DMS79 treated with DMSO at 0.1 percent for 48 hours (cell line): ENCODE measurements around the gene TMEM59.

ENCODE experiments used
- DNase-seq: peaks from one replicate; lab custom pipeline; 2025; lab: John Stamatoyannopoulos, UW

Gene TMEM59

DNA sequence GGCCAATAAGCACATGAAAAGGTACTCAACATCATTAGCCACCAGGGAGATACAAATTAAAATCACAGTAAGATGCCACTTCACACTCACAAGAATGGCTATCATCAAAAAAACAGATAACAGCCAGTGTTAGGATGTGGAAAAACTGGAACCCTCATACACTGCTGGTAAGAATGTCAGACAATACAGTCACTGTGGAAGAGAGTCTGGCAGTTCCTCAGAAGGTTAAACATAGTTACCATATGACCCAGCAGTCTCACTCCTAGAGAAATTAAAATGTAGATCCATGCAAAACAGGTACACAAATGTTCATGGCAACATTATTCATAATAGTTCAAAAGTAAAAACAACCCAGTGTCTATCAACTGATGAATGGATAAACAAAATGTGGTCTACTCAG, 68.3 kb downstream of the TMEM59 start:
- DNase-seq: no peak

DNA sequence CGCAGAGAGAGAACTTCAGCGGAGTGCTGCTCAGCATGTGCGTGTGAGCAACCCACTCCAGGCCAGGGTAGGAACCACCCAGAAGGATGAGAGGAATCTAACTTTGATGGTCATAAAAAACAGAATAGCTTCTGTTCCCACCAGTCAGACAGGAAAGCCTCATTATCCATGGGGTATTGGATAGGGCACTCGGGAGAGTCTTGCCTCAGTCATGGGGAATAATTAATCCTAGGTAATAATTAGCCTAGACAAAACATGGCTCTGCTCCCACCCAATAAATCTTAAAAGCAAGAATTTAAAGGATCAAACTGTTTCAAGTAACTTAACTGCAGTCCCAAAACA, 70.3 kb downstream of the TMEM59 start:
- no peak for DNase-seq

DNA sequence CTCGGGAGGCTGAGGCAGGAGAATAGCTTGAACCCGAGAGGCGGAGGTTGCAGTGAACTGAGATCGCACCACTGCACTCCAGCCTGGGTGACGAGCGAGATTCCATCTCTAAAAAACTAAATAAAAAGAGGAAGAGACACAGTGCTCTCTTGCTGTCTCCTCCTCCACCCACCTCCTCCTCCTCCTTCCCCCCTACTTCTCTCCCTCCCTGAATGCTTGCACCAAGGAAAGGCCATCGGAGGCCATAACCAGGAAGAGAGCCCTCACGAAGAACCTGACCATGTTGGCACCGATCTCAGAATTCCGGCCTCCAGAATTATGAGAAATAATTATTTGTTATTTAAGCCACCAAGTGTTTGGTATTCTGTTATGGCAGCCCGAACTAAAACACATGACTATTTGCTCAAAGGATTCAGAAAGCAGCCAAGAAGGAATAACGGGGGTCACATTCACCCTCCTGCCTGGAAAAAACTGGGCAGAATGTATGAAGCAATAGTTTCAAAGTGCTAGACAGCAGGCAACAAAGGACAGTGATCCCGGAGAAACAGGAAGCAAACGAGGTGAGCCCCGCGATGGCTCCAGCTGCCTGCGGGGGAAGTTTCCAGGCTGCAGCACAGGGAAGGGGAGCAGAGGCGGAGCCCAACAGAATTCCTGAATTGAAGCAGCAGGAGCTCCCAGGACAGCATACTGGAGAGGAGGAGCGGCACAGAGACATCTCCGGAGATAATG, 70.8 kb downstream of the TMEM59 start:
- DNase-seq: no peak

DNA sequence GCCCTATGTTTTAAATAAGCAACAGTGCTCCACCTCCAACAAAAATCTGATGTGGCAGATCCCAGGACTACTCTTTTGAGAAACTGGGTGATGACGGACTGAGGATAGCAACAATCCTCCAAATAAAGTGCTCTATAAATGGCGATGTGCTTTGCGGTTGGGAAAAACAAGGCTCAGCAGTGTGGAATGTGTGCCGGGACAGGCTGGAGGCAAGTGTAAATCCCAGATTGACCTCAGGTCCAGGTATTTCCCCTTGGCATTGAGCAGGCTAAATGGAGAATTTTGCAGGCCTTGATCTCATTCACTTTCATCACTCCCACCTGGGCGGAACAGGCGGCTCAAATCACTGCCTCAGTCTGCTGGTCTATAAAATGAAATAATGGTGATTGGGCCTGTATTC, 71.8 kb downstream of the TMEM59 start:
- DNase-seq: no peak

DNA sequence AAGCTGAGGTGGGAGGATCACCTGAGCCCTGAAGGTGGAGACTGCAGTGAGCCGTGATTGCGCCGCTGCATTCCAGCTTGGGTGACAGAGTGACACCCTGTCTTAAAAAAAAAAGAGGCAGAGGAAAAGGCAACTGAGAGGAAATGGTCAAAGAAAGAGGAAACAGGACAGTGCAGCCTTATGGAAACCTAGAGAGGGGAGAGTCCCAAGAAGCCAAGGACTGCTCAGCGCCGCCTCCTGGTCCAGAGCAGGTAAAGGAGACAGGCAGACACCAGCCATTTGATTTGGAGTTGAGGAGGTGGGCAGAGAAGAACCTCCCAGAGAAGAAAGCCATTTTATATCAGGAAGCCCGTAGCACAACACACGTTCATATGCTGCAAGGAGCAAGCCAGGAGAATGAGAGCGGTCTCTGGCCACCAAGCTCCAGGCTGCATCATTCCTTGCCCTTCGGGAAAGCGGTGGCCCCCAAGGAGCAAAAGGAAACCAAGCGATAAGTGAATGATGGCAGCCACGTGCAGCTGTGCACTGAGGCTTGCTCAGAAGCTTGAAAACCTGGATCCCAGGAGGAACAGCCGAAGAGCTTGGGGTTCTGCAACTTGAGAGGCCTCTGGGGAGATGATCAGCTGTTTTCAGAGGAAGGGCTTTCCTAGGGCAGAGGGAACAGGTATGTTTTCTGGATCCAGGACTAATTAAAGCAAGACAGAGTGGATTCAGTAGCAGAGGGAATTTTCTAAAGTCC, 73.1 kb downstream of the TMEM59 start:
- DNase-seq: no peak
